Gastrocnemius medialis (tissue), 4 donors: Measurements from ENCODE around the gene ASAP2.

ENCODE experiments used
- CTCF ChIP-seq, 5 experiments: fragments of 450-650 bp in 3 of 5; fragments of 200-600 bp in 2 of 5; sonication (generic) in 2 of 5; IDR thresholded peaks in 4 of 5; conservative IDR thresholded peaks in 1 of 5; 1 replicate in 4 of 5; 2 replicates in 1 of 5; pipeline ENCODE4 v1.5.1; 2016 to 2019; ENCODE audit warnings: antibody characterized with exemption in 5 of 5, mild to moderate bottlenecking in 3 of 5, moderate library complexity in 3 of 5
- POLR2A ChIP-seq, 2 donors: fragments of 450-650 bp; IDR thresholded peaks; one replicate each; pipeline ENCODE4 v1.6.1; 2017; ENCODE audit warnings: antibody characterized with exemption in 2 of 2, mild to moderate bottlenecking in 2 of 2, moderate library complexity in 2 of 2

DNA sequence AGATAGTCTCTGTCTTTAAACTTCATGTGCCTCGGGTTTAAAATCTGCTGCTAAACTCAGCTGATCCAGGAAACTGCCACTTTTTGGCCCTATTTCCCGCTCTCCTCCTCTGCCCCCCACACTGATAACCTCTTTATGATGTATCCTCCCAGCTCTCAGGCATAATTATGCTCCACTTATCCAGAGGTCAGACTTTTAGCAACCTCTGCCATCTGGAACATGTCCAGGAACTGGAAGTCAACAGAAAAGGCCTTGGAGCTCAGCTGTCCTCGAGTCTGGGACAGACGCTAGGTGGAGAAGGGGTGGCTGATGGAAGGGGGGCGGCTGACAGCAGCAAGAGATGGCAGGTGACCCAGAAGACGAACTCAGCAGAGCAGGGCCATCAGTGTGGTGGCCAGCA, 41.2 kb downstream of the ASAP2 start:
- no peak for TF ChIP-seq POLR2A (IDR thresholded peaks at IDR 0.05)
- TF ChIP-seq CTCF (IDR thresholded peaks at IDR 0.05 in 4 of 5, conservative IDR thresholded peaks at IDR 0.05 in 1 of 5), result no peak
